A673 (cell line): Measurements from ENCODE around the gene SOX6. TPM values are rescaled to one million over a fixed set of nuclear protein-coding genes. Genes with fewer than 3 reads are reported as not detected.

Source experiments
- BruUV-seq: library from RNA; stranded (reverse); fragments of 400-500 nt; replicated peaks from 2 replicates; lab custom pipeline; 2021; lab: Mats Ljungman, UMichigan
- CTCF ChIA-PET: fragments of 300-600 bp; sonication (Branson Sonifier 250); formaldehyde crosslinking; loops from one replicate; lab custom pipeline; 2022; ENCODE audit warnings: antibody characterized with exemption; lab: Charles Lee
- POLR2A ChIA-PET: fragments of 300-600 bp; sonication (Branson Sonifier 250); formaldehyde crosslinking; loops from one replicate; lab custom pipeline; 2022; ENCODE audit warnings: antibody characterized with exemption; ENCODE audit not compliant: low non-redundant PET; lab: Charles Lee
- DNase-seq: peaks from one replicate; pipeline ENCODE4 v3.0.0-alpha.2; 2015; ENCODE audit warnings: low spot score
- H3K27ac ChIP-seq: fragments of 200-600 bp; sonication (generic); 2 replicates; pipeline ENCODE4 v1.5.1; 2016; ENCODE audit warnings: mixed run types, low read depth, mild to moderate bottlenecking, mixed read lengths, antibody characterized with exemption, low read length; ENCODE audit not compliant: poor library complexity, severe bottlenecking
- H3K27me3 ChIP-seq: fragments of 200-600 bp; sonication (generic); replicated peaks from 2 replicates; pipeline ENCODE4 v1.6.1; 2017; ENCODE audit warnings: mixed run types, low read depth, mild to moderate bottlenecking, mixed read lengths, antibody characterized with exemption, low read length; ENCODE audit not compliant: insufficient read depth, poor library complexity
- H3K36me3 ChIP-seq: fragments of 200-600 bp; sonication (generic); 2 replicates; pipeline ENCODE4 v1.6.1; 2016; ENCODE audit warnings: mixed run types, mild to moderate bottlenecking, mixed read lengths, antibody characterized with exemption, low read length; ENCODE audit not compliant: insufficient read depth, poor library complexity, severe bottlenecking
- H3K4me1 ChIP-seq: fragments of 200-600 bp; sonication (generic); 2 replicates; pipeline ENCODE4 v1.6.1; 2017; ENCODE audit warnings: mixed run types, mild to moderate bottlenecking, mixed read lengths, antibody characterized with exemption, low read length; ENCODE audit not compliant: insufficient read depth, poor library complexity, severe bottlenecking
- H3K4me3 ChIP-seq: fragments of 200-600 bp; sonication (generic); 2 replicates; pipeline ENCODE4 v1.5.1; 2016; ENCODE audit warnings: low read depth, mixed run types, mild to moderate bottlenecking, mixed read lengths, low read length; ENCODE audit not compliant: poor library complexity, severe bottlenecking
- H3K9me3 ChIP-seq: fragments of 200-600 bp; sonication (generic); 2 replicates; pipeline ENCODE4 v1.6.1; 2016; ENCODE audit warnings: mixed run types, low read depth, mild to moderate bottlenecking, mixed read lengths, antibody characterized with exemption, low read length; ENCODE audit not compliant: poor library complexity, severe bottlenecking
- CTCF ChIP-seq: fragments of 300-800, 200-600 bp; sonication (generic); conservative IDR thresholded peaks from 2 replicates; pipeline ENCODE4 v1.5.1; 2017; ENCODE audit warnings: low read depth, mild to moderate bottlenecking, antibody characterized with exemption, low read length, moderate library complexity, mixed read lengths
- EZH2 ChIP-seq: fragments of 200-600 bp; sonication (generic); IDR thresholded peaks from 2 replicates; pipeline ENCODE4 v1.6.1; 2017; ENCODE audit warnings: borderline replicate concordance, low read depth, mild to moderate bottlenecking, mixed read lengths, antibody characterized with exemption, low read length; ENCODE audit not compliant: poor library complexity, severe bottlenecking
- intact Hi-C: fragments of 100-400 bp; cut with micrococcal nuclease; formaldehyde crosslinking; loops from one replicate; pipeline ENCODE4 v1.10.0; 2022; ENCODE audit not compliant: unreplicated experiment
- total RNA-seq: library from RNA; stranded (reverse); gene quantifications from 2 replicates; pipeline ENCODE4 v1.2.3, GENCODE V29; 2021

SOX6 gene
- total RNA-seq, 1 experiment from 2014 or later: 27.5 TPM

GRCh38 chr11:15970506-15971214, 385.7 kb downstream of the SOX6 start:
- intact Hi-C loops: no loop called here
- Histone ChIP-seq H3K4me3 (no peak overlapping the region), H3K27ac (no peak overlapping the region), H3K9me3 (no peaks in the 10 kb centered on the region), H3K4me1 (peaks cover 35% of the 10 kb centered on the region), H3K27me3 (no peaks in the 10 kb centered on the region), H3K36me3 (no peaks in the 10 kb centered on the region)
- TF ChIP-seq EZH2 (no peak), CTCF (no peak)
- ChIA-PET CTCF (no interaction called here), POLR2A (no interaction called here)
- no TSS peak for BruUV-seq
- DNase-seq: no peak

GRCh38 chr11:15969701-15970329, 386.5 kb downstream of the SOX6 start:
- DNase-seq: no peak
- ChIA-PET POLR2A (no interaction called here), CTCF (no interaction called here)
- peaks cover 35% of the 10 kb centered on the region for H3K4me1 ChIP-seq
- no TSS peak for BruUV-seq
- peak overlapping the region; percentile 83 for H3K27ac ChIP-seq
- no peaks in the 10 kb centered on the region for H3K36me3 ChIP-seq
- H3K9me3 ChIP-seq: no peaks in the 10 kb centered on the region
- TF ChIP-seq EZH2 (no peak), CTCF (no peak)
- intact Hi-C loops: no loop called here
- no peaks in the 10 kb centered on the region for H3K27me3 ChIP-seq
- H3K4me3 ChIP-seq: peak overlapping the region; percentile 15

GRCh38 chr11:15969281-15969680, 387.1 kb downstream of the SOX6 start:
- CTCF ChIA-PET: no interaction called here
- peak; percentile 73 for DNase-seq
- Histone ChIP-seq H3K27me3 (no peaks in the 10 kb centered on the region), H3K27ac (peak overlapping the region; percentile 83), H3K9me3 (no peaks in the 10 kb centered on the region), H3K4me1 (peaks cover 35% of the 10 kb centered on the region), H3K4me3 (peak overlapping the region; percentile 15), H3K36me3 (no peaks in the 10 kb centered on the region)
- intact Hi-C loops: no loop called here
- no TSS peak for BruUV-seq
- POLR2A ChIA-PET: no interaction called here
- TF ChIP-seq EZH2 (no peak), CTCF (no peak)
